Lower leg skin (tissue), 4 donors: Measurements from ENCODE around the gene SEPTIN12. TPM values are rescaled to one million over a fixed set of nuclear protein-coding genes. Genes with fewer than 3 reads are reported as not detected.

Experiments used
- DNase-seq, 2 donors: peaks; one replicate each; pipeline ENCODE4 v3.0.0-alpha.2; 2019; ENCODE audit warnings: low spot score in 2 of 2
- H3K4me3 ChIP-seq: fragments of 200-600 bp; sonication (generic); 2 replicates; pipeline ENCODE4 v1.5.1; 2017; ENCODE audit warnings: mild to moderate bottlenecking, low read depth; ENCODE audit not compliant: poor library complexity, severe bottlenecking
- CTCF ChIP-seq, 3 donors: fragments of 450-650 bp; IDR thresholded peaks; one replicate each; pipeline ENCODE4 v1.5.1; 2016; ENCODE audit warnings: antibody characterized with exemption in 3 of 3, mild to moderate bottlenecking in 3 of 3, moderate library complexity in 2 of 3
- POLR2A ChIP-seq, 2 donors: fragments of 450-650 bp; IDR thresholded peaks; one replicate each; pipeline ENCODE4 v1.6.1; 2016 to 2017; ENCODE audit warnings: antibody characterized with exemption in 2 of 2, mild to moderate bottlenecking in 1 of 2, moderate library complexity in 1 of 2
- WGBS, 2 donors: methylation state at CpG; one replicate each; pipeline ENCODE4 v1.1.5; 2018; 5-methylcytosine and 5-hydroxymethylcytosine counted together
- intact Hi-C: fragments of 100-400 bp; cut with DNase I; formaldehyde crosslinking; loops from one replicate; pipeline ENCODE4 v1.15.0; 2023; ENCODE audit warnings: low total_unique reads
- total RNA-seq, 4 donors: library from RNA; depleted of rRNA; stranded (reverse); fragments of >200 nt; gene quantifications; one replicate each; pipeline ENCODE4 v1.1.0, GENCODE V29; 2016

Gene SEPTIN12
- total RNA-seq, 4 donors from 2014 or later = not detected

- intact Hi-C loops = no loop called here
- H3K4me3 ChIP-seq = no peak overlapping the region
- 63 to 71% methylated on average over 14 to 15 of the region's 15 CpGs for WGBS, 2 donors
- no peak for DNase-seq
- TF ChIP-seq CTCF (IDR thresholded peaks at IDR 0.05) (no peak), POLR2A (IDR thresholded peaks at IDR 0.05) (no peak)
These were observed 50.6 kb downstream of the SEPTIN12 start for GRCh38 chr16:4737545-4737944.

GRCh38 chr16:4736546-4736945 is 51.6 kb downstream of the SEPTIN12 start:
- TF ChIP-seq CTCF (IDR thresholded peaks at IDR 0.05) = no peak
- no peak for TF ChIP-seq POLR2A (IDR thresholded peaks at IDR 0.05)

GRCh38 chr16:4734730-4735535 is 53.2 kb downstream of the SEPTIN12 start:
- intact Hi-C loops = no loop called here
- peak; percentile 83 to 97 for DNase-seq
- WGBS, 2 donors = 7 to 8% methylated on average over 36 to 38 of the region's 38 CpGs
- H3K4me3 ChIP-seq = peak overlapping the region; percentile 78
- TF ChIP-seq CTCF (IDR thresholded peaks at IDR 0.05) (no peak), POLR2A (IDR thresholded peaks at IDR 0.05) (no peak)

More at GRCh38 chr16:4736546-4736945, 51.6 kb downstream of the SEPTIN12 start:
- no peak overlapping the region for H3K4me3 ChIP-seq
- WGBS, 2 donors = 86 to 95% methylated on average over 4 of the region's 4 CpGs
- intact Hi-C loops = no loop called here
- no peak for DNase-seq

- intact Hi-C loops = no loop called here
These were observed 53.9 kb downstream of the SEPTIN12 start, which contains the start of the genes ANKS3 and DNAAF8 for GRCh38 chr16:4734063-4734729. ANKS3 (minus strand) TSS chr16:4734271; CDS start chr16:4730149, 4,122 bp downstream. DNAAF8 (plus strand) TSS chr16:4734537; CDS start chr16:4736515, 1,978 bp downstream.

GRCh38 chr16:4733747-4734062 is 54.4 kb downstream of the SEPTIN12 start:
- WGBS, 2 donors = 0% methylated on average over 17 to 19 of the region's 19 CpGs
- intact Hi-C loops = no loop called here
- peak overlapping the region; percentile 78 for H3K4me3 ChIP-seq
- no peak for DNase-seq
- TF ChIP-seq CTCF (IDR thresholded peaks at IDR 0.05) = no peak
- no peak for TF ChIP-seq POLR2A (IDR thresholded peaks at IDR 0.05)

More at GRCh38 chr16:4734063-4734729, 53.9 kb downstream of the SEPTIN12 start, which contains the start of the genes ANKS3 and DNAAF8:
- WGBS, 2 donors = 0% methylated on average over 30 to 55 of the region's 70 CpGs
- peak; percentile 92 to 98 for DNase-seq
- TF ChIP-seq CTCF (IDR thresholded peaks at IDR 0.05) (no peak), POLR2A (IDR thresholded peaks at IDR 0.05) (no peak)
- H3K4me3 ChIP-seq = peak within 1 kb of the TSS; percentile 78
